Prostate gland (tissue), 2 donors: ENCODE measurements around the gene ARRDC1.

Experiments
- POLR2A ChIP-seq: fragments of 450-650 bp; IDR thresholded peaks from one replicate; pipeline ENCODE4 v1.6.1; 2016; ENCODE audit warnings: antibody characterized with exemption, mild to moderate bottlenecking
- TF ChIP-seq, protein P1 (sequence below), 4 experiments: fragments of 200-600 bp in 2 of 4; fragments of 450-650 bp in 2 of 4; sonication (generic) in 2 of 4; IDR thresholded peaks; 1 replicate in 3 of 4; 2 replicates in 1 of 4; pipeline ENCODE4 v1.5.1; 2016 to 2019; ENCODE audit warnings: antibody characterized with exemption in 4 of 4, mild to moderate bottlenecking in 2 of 4, moderate library complexity in 2 of 4

DNA sequence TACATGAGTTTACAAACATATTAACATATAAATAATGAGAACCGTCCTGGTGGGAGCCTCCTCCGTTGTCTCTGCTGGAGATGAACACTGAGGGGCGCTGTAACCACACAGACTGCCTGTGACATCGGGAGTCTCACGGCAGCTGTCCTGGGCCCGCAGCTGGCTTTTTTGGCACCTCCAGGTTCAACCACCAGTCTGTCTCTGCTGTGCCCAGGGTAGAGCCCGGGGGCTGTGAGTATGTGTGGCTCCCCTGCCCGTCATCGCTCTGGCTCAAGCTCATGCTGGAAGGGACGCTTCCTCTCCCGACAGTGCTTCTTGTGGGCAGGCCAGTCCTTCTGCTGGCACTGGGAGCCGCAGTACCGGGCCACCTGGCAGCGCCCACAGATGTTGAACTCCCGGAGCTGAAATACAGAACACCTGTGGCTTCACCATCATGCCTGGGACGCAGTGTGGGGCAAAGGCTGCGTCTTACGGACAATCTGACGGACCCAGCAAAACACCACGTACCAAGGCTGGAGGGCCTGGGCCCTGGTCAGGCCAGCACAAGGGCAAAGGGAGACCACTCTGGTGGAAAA lies 23.1 kb upstream of the ARRDC1 start:
- TF ChIP-seq, protein P1, sequence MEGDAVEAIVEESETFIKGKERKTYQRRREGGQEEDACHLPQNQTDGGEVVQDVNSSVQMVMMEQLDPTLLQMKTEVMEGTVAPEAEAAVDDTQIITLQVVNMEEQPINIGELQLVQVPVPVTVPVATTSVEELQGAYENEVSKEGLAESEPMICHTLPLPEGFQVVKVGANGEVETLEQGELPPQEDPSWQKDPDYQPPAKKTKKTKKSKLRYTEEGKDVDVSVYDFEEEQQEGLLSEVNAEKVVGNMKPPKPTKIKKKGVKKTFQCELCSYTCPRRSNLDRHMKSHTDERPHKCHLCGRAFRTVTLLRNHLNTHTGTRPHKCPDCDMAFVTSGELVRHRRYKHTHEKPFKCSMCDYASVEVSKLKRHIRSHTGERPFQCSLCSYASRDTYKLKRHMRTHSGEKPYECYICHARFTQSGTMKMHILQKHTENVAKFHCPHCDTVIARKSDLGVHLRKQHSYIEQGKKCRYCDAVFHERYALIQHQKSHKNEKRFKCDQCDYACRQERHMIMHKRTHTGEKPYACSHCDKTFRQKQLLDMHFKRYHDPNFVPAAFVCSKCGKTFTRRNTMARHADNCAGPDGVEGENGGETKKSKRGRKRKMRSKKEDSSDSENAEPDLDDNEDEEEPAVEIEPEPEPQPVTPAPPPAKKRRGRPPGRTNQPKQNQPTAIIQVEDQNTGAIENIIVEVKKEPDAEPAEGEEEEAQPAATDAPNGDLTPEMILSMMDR (IDR thresholded peaks at IDR 0.05): peak in 1 of 4 experiments; percentile 24
- no peak for TF ChIP-seq POLR2A
